ENCODE measurements around the gene NHLRC2. TPM values are rescaled to one million over a fixed set of nuclear protein-coding genes. Genes with fewer than 3 reads are reported as not detected.

Gene NHLRC2
- total and polyA plus RNA-seq, 10 of the 15 experiments (the other 5 are each of a cell fraction or from before 2014, with no cell fraction given): 1.9 to 31.3 (median 15.9) TPM

DNA sequence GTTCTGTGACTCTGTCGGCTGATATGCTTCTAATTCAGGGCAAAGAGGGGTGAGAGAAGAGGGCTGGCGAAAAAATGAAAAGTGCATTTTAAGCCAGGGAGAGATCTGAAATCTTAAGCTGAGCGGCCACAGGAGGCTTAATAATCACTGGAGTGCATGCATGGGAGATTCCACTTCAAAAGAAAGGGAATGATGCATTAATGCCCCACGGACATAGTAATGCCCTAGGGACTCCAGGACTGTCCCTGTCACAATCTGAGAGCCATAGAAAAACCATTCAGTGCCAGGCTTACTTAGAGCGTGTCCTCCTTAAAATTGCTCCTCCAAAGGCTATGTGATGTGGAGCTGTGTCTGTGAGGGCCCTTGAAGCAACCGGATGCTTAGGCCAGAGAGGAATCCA, 75.1 kb downstream of the NHLRC2 start:
- SMC1A ChIA-PET (ENCODE audit: uncharacterized antibody, unreplicated experiment): interaction anchor here (0.7 to 3.0 kb wide), 11 partner anchors 18 to 173 kb away, joined by 3 to 12 read pairs (median 4); no protein-coding TSS in a partner anchor
- H4K20me1 ChIP-seq (ENCODE audit: control insufficient read depth, insufficient read depth): no peaks in the 10 kb centered on the region
- no peak overlapping the region for H3K9ac ChIP-seq (ENCODE audit: control insufficient read depth, insufficient read depth, low read length)
- in situ Hi-C loops (cut with MboI) (no loop called here), intact Hi-C loops (cut with micrococcal nuclease; ENCODE audit: unreplicated experiment) (no loop called here)
- RAD21 ChIA-PET (ENCODE audit: unreplicated experiment): interaction anchor here (0.9 to 1.2 kb wide), 2 partner anchors 95 to 176 kb away, joined by 3 read pairs; no protein-coding TSS in a partner anchor
- 24% methylated on average over 6 of the region's 6 CpGs for WGBS (ENCODE audit: insufficient coverage, insufficient replicate concordance, low lambda C conversion rate, missing lambda C conversion rate)
- H3K36me3 ChIP-seq (ENCODE audit: control insufficient read depth in 2 of 2, insufficient read depth in 2 of 2, low read length in 1 of 2): no peaks in the 10 kb centered on the region
- H2AFZ ChIP-seq (ENCODE audit: control insufficient read depth, low read depth, low read length): no peak overlapping the region
- H3K27me3 ChIP-seq (replicated peaks in 1 of 2; ENCODE audit: control insufficient read depth in 2 of 2, insufficient read depth in 2 of 2, low read length in 1 of 2): no peaks in the 10 kb centered on the region
- no peaks in the 10 kb centered on the region; the same call in 1 of the 2 replicates for H3K4me1 ChIP-seq (ENCODE audit: control insufficient read depth, insufficient read depth, low read length)
- no peak for FAIRE-seq
- H3K79me2 ChIP-seq (ENCODE audit: control insufficient read depth, insufficient read depth, low read length): no peaks in the 10 kb centered on the region
- POLR2A ChIA-PET: interaction anchor here (1.1 to 1.5 kb wide), 2 partner anchors 25 to 32 kb away, joined by 4 to 5 read pairs; no protein-coding TSS in a partner anchor
- BruUV-seq (replicated peaks): no TSS peak
- ATAC-seq: no peak; the same call in 1 of the 3 replicates
- CTCF ChIA-PET: interaction anchor here (0.7 to 2.3 kb wide), 4 partner anchors 9 to 204 kb away, joined by 3 to 6 read pairs (median 4); no protein-coding TSS in a partner anchor
- peak overlapping the region; percentile 19; the same call in 1 of the 2 replicates for H3K4me2 ChIP-seq (ENCODE audit: control insufficient read depth, insufficient read depth)
- no peak for DNase-seq (ENCODE audit: low read depth, low spot score)
- H3K9me3 ChIP-seq (replicated peaks; ENCODE audit: control insufficient read depth, insufficient read depth, low read length): peaks cover 3% of the 10 kb centered on the region; the same call in 2 of the 3 replicates
- H3K27ac ChIP-seq (ENCODE audit: control insufficient read depth, insufficient read depth): no peak overlapping the region
- H3K4me3 ChIP-seq: no peak overlapping the region
- TF ChIP-seq SIN3A (IDR thresholded peaks at IDR 0.05; ENCODE audit: low read depth, low read length) (no peak), NFXL1 (IDR thresholded peaks at IDR 0.05; ENCODE audit: borderline replicate concordance) (no peak), SPI1 (IDR thresholded peaks at IDR 0.05; ENCODE audit: borderline replicate concordance, insufficient read depth, low read depth, low read length) (no peak), HDAC2 (IDR thresholded peaks at IDR 0.05) (no peak), SUPT20H (IDR thresholded peaks at IDR 0.05; ENCODE audit: borderline replicate concordance, control insufficient read depth, low read depth, low read length) (no peak), MEF2B (IDR thresholded peaks at IDR 0.05; ENCODE audit: partially characterized antibody, poor library complexity, severe bottlenecking) (peak; percentile 77), WRNIP1 (IDR thresholded peaks at IDR 0.05; ENCODE audit: borderline replicate concordance, low read depth, low read length) (no peak)
- TF ChIP-seq, protein P1, sequence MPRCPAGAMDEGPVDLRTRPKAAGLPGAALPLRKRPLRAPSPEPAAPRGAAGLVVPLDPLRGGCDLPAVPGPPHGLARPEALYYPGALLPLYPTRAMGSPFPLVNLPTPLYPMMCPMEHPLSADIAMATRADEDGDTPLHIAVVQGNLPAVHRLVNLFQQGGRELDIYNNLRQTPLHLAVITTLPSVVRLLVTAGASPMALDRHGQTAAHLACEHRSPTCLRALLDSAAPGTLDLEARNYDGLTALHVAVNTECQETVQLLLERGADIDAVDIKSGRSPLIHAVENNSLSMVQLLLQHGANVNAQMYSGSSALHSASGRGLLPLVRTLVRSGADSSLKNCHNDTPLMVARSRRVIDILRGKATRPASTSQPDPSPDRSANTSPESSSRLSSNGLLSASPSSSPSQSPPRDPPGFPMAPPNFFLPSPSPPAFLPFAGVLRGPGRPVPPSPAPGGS (IDR thresholded peaks at IDR 0.05; ENCODE audit: borderline replicate concordance, insufficient read depth, low read depth, low read length, poor library complexity, severe bottlenecking): peak; percentile 18
